GM21825 (cell line): ENCODE measurements around the gene SH3D21.

Experiments
- ATAC-seq: cut with Tn5 transposase; IDR thresholded peaks from one replicate; pipeline ENCODE4 v1.9.1; 2021; ENCODE audit warnings: mild to moderate bottlenecking, moderate library complexity; ENCODE audit not compliant: unreplicated experiment

Gene SH3D21

GRCh38 chr1:36306210-36306901 is at the start of gene SH3D21:
TSS of gene SH3D21 (plus strand) at chr1:36306368. CDS start at chr1:36306421, 53 bp downstream.
- peak; percentile 26 for ATAC-seq

GRCh38 chr1:36256558-36257374 is 49.4 kb upstream of the SH3D21 start:
- ATAC-seq = no peak

- peak; percentile 57 for ATAC-seq
Measured at GRCh38 chr1:36257375-36257767, 48.8 kb upstream of the SH3D21 start.

- ATAC-seq = no peak
Measured at GRCh38 chr1:36258960-36259344, 47.2 kb upstream of the SH3D21 start.

- ATAC-seq = no peak
Measured at GRCh38 chr1:36268981-36269380, 37.2 kb upstream of the SH3D21 start.

GRCh38 chr1:36269408-36269838 is 36.7 kb upstream of the SH3D21 start:
- ATAC-seq = no peak

- no peak for ATAC-seq
Measured at GRCh38 chr1:36273024-36273423, 33.1 kb upstream of the SH3D21 start.

GRCh38 chr1:36274201-36274600 is 32.0 kb upstream of the SH3D21 start:
- ATAC-seq = no peak

- no peak for ATAC-seq
Measured at GRCh38 chr1:36276688-36277087, 29.5 kb upstream of the SH3D21 start.

- no peak for ATAC-seq
Measured at GRCh38 chr1:36279110-36279788, 26.9 kb upstream of the SH3D21 start.

- ATAC-seq = no peak
Measured at GRCh38 chr1:36279789-36280296, 26.3 kb upstream of the SH3D21 start.

- no peak for ATAC-seq
Measured at GRCh38 chr1:36284061-36284460, 22.1 kb upstream of the SH3D21 start.

- ATAC-seq = no peak
Measured at GRCh38 chr1:36284517-36284916, 21.7 kb upstream of the SH3D21 start.

GRCh38 chr1:36285443-36286101 is 20.6 kb upstream of the SH3D21 start:
- no peak for ATAC-seq

GRCh38 chr1:36286802-36287201 is 19.4 kb upstream of the SH3D21 start:
- no peak for ATAC-seq

GRCh38 chr1:36287595-36287994 is 18.6 kb upstream of the SH3D21 start:
- no peak for ATAC-seq

- ATAC-seq = no peak
Measured at GRCh38 chr1:36295390-36295789, 10.8 kb upstream of the SH3D21 start.

- no peak for ATAC-seq
Measured at GRCh38 chr1:36297062-36297461, 9.1 kb upstream of the SH3D21 start.

GRCh38 chr1:36298640-36299039 is 7.5 kb upstream of the SH3D21 start:
- no peak for ATAC-seq

- no peak for ATAC-seq
Measured at GRCh38 chr1:36300526-36300925, 5.6 kb upstream of the SH3D21 start.

- ATAC-seq = no peak
Measured at GRCh38 chr1:36301220-36301619, 4.9 kb upstream of the SH3D21 start.
